Kidney (tissue), 14 donors: Measurements from ENCODE around the gene SERPINB5. TPM values are rescaled to one million over a fixed set of nuclear protein-coding genes. Genes with fewer than 3 reads are reported as not detected.

Experiments
- DNase-seq, 5 donors: peaks; one replicate each; pipeline ENCODE4 v3.0.0-alpha.2; 2013 to 2020
- FAIRE-seq: peaks from 2 replicates; lab custom pipeline; 2012; peaks lifted over from hg19 to GRCh38; lab: Jason Lieb, UNC
- H3K27ac ChIP-seq, 2 donors: one replicate each; pipeline ENCODE4 v1.7.0; 2013; ENCODE audit warnings: low read depth in 2 of 2, low read length in 2 of 2, inconsistent platforms in 1 of 2
- H3K27me3 ChIP-seq: one replicate; pipeline ENCODE4 v1.7.1; 2013; ENCODE audit warnings: low read length, inconsistent platforms; ENCODE audit not compliant: control insufficient read depth, insufficient read depth
- H3K36me3 ChIP-seq, 3 donors: one replicate each; pipeline versions ENCODE4 v1.7.0 to v1.7.1; 2013; ENCODE audit warnings: low read length in 3 of 3, control low read depth in 1 of 3, inconsistent platforms in 1 of 3; ENCODE audit not compliant: insufficient read depth in 3 of 3, control insufficient read depth in 2 of 3
- H3K4me1 ChIP-seq, 3 donors: one replicate each; pipeline versions ENCODE4 v1.7.0 to v1.7.1; 2013; ENCODE audit warnings: low read length in 3 of 3, inconsistent platforms in 1 of 3, low read depth in 1 of 3; ENCODE audit not compliant: control insufficient read depth in 2 of 3, insufficient read depth in 2 of 3
- H3K4me3 ChIP-seq, 3 donors: one replicate each; pipeline versions ENCODE4 v1.7.0 to v1.8.1; 2013; ENCODE audit warnings: low read length in 3 of 3, control low read depth in 1 of 3, inconsistent platforms in 1 of 3
- H3K9ac ChIP-seq, 3 donors: one replicate each; pipeline versions ENCODE4 v1.7.0 to v1.7.1; 2013; ENCODE audit warnings: low read length in 3 of 3, control low read depth in 1 of 3, inconsistent platforms in 1 of 3
- H3K9me3 ChIP-seq, 3 donors: one replicate each; pipeline versions ENCODE4 v1.7.0 to v1.7.1; 2013; ENCODE audit warnings: low read length in 3 of 3, control low read depth in 1 of 3, inconsistent platforms in 1 of 3; ENCODE audit not compliant: control insufficient read depth in 2 of 3, insufficient read depth in 1 of 3
- intact Hi-C: fragments of 100-400 bp; cut with DNase I; formaldehyde crosslinking; loops from one replicate; pipeline ENCODE4 v1.11.1; 2022
- polyA plus RNA-seq: library from polyadenylated mRNA; stranded (reverse); fragments of 350-450 nt; fragmentation: Illumina TruSeq; extraction: RNeasy Lipid Tissue Mini Kit (QIAGEN cat#74804); gene quantifications from one replicate; pipeline ENCODE4 v1.2.3, GENCODE V29; 2014; ENCODE audit warnings: low read depth, low replicate concordance; ENCODE audit not compliant: insufficient read depth
- total RNA-seq: library from RNA; stranded (reverse); fragmentation: NEBNext Ultra II Directional; extraction: Animal tissue kit (Norgen Biotek cat#: 25700); gene quantifications from one replicate; pipeline ENCODE4 v1.2.1, GENCODE V29; 2021
- TF ChIP-seq, protein P1 (sequence below): IDR thresholded peaks from 3 replicates; pipeline ENCODE4 v1.5.1; 2012; ENCODE audit warnings: mild to moderate bottlenecking, moderate library complexity, borderline replicate concordance; ENCODE audit not compliant: insufficient read depth; ENCODE audit errors: extremely low read depth
- donor health status: control.
- donor health status: control.
- donor health status: control.
- donor health status: control.
- donor health status: control.
- donor health status: DM: yes; HTN: yes; CAD: no.
- donor health status: Normal renal cell carcinoma (clear cell type).

The SERPINB5 gene
- total and polyA plus RNA-seq, 2 donors from 2014 or later = not detected

DNA sequence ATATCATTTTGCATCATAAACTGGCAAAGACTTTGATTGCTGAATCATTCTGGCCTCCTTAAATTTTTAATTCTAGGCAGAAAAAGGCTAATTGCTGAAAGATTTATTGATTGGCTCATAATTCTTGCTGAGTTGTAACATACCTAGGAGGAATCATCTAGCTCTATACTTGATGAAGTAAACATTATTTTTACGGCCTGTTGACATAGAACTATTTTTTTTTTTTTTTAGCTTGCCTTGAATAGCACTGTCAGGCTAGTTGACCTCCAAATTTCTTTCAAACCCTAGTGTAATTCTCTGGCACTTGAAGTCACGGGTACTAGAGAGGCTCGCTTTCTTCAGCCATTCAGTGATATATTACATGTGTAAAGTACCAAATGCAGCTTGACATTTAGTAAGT is 68.2 kb downstream of the SERPINB5 start:
- DNase-seq (peak in 2 of 5 donors; percentile 3 to 14), FAIRE-seq (no peak)
- H3K27ac ChIP-seq = no peak overlapping the region
- no peaks in the 10 kb centered on the region for H3K4me1 ChIP-seq
- H3K4me3 ChIP-seq = no peak overlapping the region
- no peaks in the 10 kb centered on the region for H3K9me3 ChIP-seq
- H3K36me3 ChIP-seq = no peaks in the 10 kb centered on the region
- no peak overlapping the region for H3K9ac ChIP-seq
- TF ChIP-seq, protein P1, sequence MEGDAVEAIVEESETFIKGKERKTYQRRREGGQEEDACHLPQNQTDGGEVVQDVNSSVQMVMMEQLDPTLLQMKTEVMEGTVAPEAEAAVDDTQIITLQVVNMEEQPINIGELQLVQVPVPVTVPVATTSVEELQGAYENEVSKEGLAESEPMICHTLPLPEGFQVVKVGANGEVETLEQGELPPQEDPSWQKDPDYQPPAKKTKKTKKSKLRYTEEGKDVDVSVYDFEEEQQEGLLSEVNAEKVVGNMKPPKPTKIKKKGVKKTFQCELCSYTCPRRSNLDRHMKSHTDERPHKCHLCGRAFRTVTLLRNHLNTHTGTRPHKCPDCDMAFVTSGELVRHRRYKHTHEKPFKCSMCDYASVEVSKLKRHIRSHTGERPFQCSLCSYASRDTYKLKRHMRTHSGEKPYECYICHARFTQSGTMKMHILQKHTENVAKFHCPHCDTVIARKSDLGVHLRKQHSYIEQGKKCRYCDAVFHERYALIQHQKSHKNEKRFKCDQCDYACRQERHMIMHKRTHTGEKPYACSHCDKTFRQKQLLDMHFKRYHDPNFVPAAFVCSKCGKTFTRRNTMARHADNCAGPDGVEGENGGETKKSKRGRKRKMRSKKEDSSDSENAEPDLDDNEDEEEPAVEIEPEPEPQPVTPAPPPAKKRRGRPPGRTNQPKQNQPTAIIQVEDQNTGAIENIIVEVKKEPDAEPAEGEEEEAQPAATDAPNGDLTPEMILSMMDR = no peak
- H3K27me3 ChIP-seq = no peaks in the 10 kb centered on the region
- intact Hi-C loops = no loop called here

DNA sequence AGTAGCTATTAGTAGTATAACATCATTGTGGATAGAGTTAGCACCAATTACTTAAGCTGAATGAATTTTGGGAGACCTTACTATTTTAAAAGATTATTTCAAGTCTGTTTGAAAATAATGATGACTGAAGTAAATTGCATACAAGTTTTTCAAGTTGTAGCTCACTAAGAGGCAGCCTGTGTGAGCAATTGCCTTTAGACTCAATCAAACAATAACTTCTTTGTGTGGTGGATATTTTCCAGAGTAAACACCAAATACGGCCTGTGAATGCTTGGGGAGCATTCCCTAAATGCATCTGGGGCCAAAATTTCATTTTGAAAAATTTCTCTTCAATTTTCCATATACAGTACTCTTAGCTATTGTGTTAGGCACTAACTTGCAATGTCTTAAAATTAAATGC is 73.3 kb downstream of the SERPINB5 start:
- intact Hi-C loops = no loop called here
- H3K4me1 ChIP-seq = no peaks in the 10 kb centered on the region

DNA sequence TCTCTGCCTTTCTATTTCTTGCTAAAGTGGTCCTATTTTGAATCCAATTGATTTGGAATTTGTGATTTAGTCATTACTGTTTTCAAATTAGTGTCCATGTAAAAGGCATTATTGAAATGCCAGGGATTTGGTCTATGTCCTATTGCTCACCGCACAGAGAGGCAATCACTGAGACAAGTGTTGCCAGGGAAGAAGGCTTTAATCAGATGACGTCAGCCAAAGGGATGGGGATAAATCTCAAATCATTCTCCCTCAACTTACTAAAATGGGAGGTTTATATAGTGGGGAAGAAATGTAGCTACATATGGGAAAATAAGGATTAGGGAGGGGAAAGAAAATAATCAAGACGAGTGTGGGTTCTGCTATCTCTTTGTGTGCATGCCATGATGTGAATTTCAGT is 75.0 kb downstream of the SERPINB5 start:
- FAIRE-seq (no peak), DNase-seq (no peak)
- intact Hi-C loops = no loop called here
- Histone ChIP-seq H3K9me3 (no peaks in the 10 kb centered on the region), H3K27ac (no peak overlapping the region), H3K27me3 (no peaks in the 10 kb centered on the region), H3K4me3 (no peak overlapping the region), H3K4me1 (no peaks in the 10 kb centered on the region), H3K9ac (no peak overlapping the region), H3K36me3 (no peaks in the 10 kb centered on the region)
- TF ChIP-seq, protein P1 = no peak

More for the DNA sequence above, 73.3 kb downstream of the SERPINB5 start:
- Histone ChIP-seq H3K4me3 (no peak overlapping the region), H3K9ac (no peak overlapping the region), H3K36me3 (no peaks in the 10 kb centered on the region), H3K27me3 (no peaks in the 10 kb centered on the region), H3K9me3 (no peaks in the 10 kb centered on the region), H3K27ac (no peak overlapping the region)
- FAIRE-seq (no peak), DNase-seq (no peak)
- TF ChIP-seq, protein P1 = no peak

DNA sequence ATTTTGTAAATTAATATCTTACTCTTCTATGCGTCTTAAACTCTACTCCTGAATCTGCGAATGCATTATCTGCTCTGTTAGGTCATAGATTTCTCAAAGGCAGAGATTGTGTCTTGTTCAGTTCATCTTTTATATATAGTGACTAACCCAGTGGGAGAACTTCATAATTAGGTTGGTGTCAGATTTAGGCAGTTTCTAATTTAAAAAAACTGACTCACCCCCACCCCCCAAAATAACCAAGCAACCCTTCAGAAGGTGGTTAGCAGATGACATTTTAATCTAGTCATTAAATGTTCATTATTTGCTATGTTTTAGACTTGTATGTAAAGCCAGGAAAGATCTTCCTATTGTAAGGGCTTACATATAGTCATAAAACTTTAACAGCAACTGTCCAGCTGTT is 75.8 kb downstream of the SERPINB5 start:
- H3K27me3 ChIP-seq = no peaks in the 10 kb centered on the region
- H3K9me3 ChIP-seq = no peaks in the 10 kb centered on the region
- no peak for DNase-seq
- TF ChIP-seq, protein P1 = no peak
- no peaks in the 10 kb centered on the region for H3K4me1 ChIP-seq
- H3K36me3 ChIP-seq = no peaks in the 10 kb centered on the region
- H3K4me3 ChIP-seq = no peak overlapping the region
- no peak overlapping the region for H3K9ac ChIP-seq
- FAIRE-seq = no peak
- intact Hi-C loops = no loop called here
- no peak overlapping the region for H3K27ac ChIP-seq
